IMR-90 (cell line): ENCODE data around the gene NEAT1. TPM values are rescaled to one million over a fixed set of nuclear protein-coding genes. Genes with fewer than 3 reads are reported as not detected.

Source experiments
- ATAC-seq: fragments of 200-7000 bp; cut with Tn5 transposase; 2 replicates; pipeline ENCODE4 v1.9.1; 2020; ENCODE audit warnings: low read depth, mild to moderate bottlenecking, moderate library complexity
- BruUV-seq: library from RNA; stranded (reverse); fragments of 400-500 nt; replicated peaks from 2 replicates; lab custom pipeline; 2021; lab: Mats Ljungman, UMichigan
- CTCF ChIA-PET: fragments of 300-600 bp; formaldehyde crosslinking; extraction: SDS; loops from one replicate; lab custom pipeline; 2021; ENCODE audit warnings: antibody characterized with exemption; lab: Yijun Ruan, JAX
- POLR2A ChIA-PET: fragments of 300-600 bp; sonication (Branson Sonifier 250); formaldehyde crosslinking; loops from one replicate; lab custom pipeline; 2022; ENCODE audit warnings: antibody characterized with exemption; ENCODE audit not compliant: unreplicated experiment; lab: Charles Lee
- DNase-seq: peaks from one replicate; pipeline ENCODE4 v3.0.0; 2013
- H2AFZ ChIP-seq: replicated peaks from 2 replicates; pipeline ENCODE3; 2013; ENCODE audit warnings: low read length, mild to moderate bottlenecking; ENCODE audit not compliant: poor library complexity
- H2AK5ac ChIP-seq: 2 replicates; pipeline ENCODE4 v1.6.1; 2013; ENCODE audit warnings: low read depth, low read length, inconsistent platforms
- H2AK9ac ChIP-seq: replicated peaks from 2 replicates; pipeline ENCODE3; 2013; ENCODE audit warnings: mild to moderate bottlenecking, low read depth, low read length, moderate library complexity; ENCODE audit not compliant: poor library complexity
- H2BK120ac ChIP-seq: 2 replicates; pipeline ENCODE4 v1.6.1; 2013; ENCODE audit warnings: low read depth, low read length, inconsistent platforms
- H2BK15ac ChIP-seq: 3 replicates; pipeline ENCODE4 v1.6.1; 2013; ENCODE audit warnings: low read depth, low read length, inconsistent platforms
- H2BK20ac ChIP-seq: 2 replicates; pipeline ENCODE4 v1.6.1; 2013; ENCODE audit warnings: low read depth, mild to moderate bottlenecking, inconsistent platforms, low read length, moderate library complexity
- H2BK5ac ChIP-seq: 2 replicates; pipeline ENCODE4 v1.6.1; 2013; ENCODE audit warnings: mild to moderate bottlenecking, low read depth, low read length, inconsistent platforms; ENCODE audit not compliant: poor library complexity, severe bottlenecking
- H3K14ac ChIP-seq: replicated peaks from 2 replicates; pipeline ENCODE4 v1.6.1; 2013; ENCODE audit warnings: low read depth, low read length, inconsistent platforms
- H3K18ac ChIP-seq: 2 replicates; pipeline ENCODE4 v1.6.1; 2013; ENCODE audit warnings: low read depth, low read length, control low read depth
- H3K23ac ChIP-seq: 2 replicates; pipeline ENCODE4 v1.6.1; 2013; ENCODE audit warnings: low read depth, low read length, inconsistent platforms
- H3K27ac ChIP-seq: 2 replicates; pipeline ENCODE4 v1.5.1; 2013; ENCODE audit warnings: mild to moderate bottlenecking, control low read depth, low read length; ENCODE audit not compliant: insufficient read depth
- H3K27me3 ChIP-seq: 2 replicates; pipeline ENCODE4 v1.6.1; 2013; ENCODE audit warnings: low read length; ENCODE audit not compliant: control insufficient read depth, insufficient read depth
- H3K36me3 ChIP-seq: 2 replicates; pipeline ENCODE4 v1.6.1; 2013; ENCODE audit warnings: low read length, mixed read lengths; ENCODE audit not compliant: control insufficient read depth, insufficient read depth
- H3K4ac ChIP-seq: 2 replicates; pipeline ENCODE4 v1.6.1; 2013; ENCODE audit warnings: low read depth, low read length, inconsistent platforms
- H3K4me1 ChIP-seq: 2 replicates; pipeline ENCODE4 v1.6.1; 2013; ENCODE audit warnings: low read length, mixed read lengths; ENCODE audit not compliant: control insufficient read depth, insufficient read depth
- H3K4me2 ChIP-seq: 2 replicates; pipeline ENCODE4 v1.6.1; 2013; ENCODE audit warnings: low read depth, mild to moderate bottlenecking, control low read depth, low read length, moderate library complexity
- H3K4me3 ChIP-seq: 2 replicates; pipeline ENCODE4 v1.5.1; 2013; ENCODE audit warnings: low read depth, mild to moderate bottlenecking, control low read depth, low read length, moderate library complexity; ENCODE audit not compliant: insufficient read depth
- H3K56ac ChIP-seq: 2 replicates; pipeline ENCODE4 v1.6.1; 2013; ENCODE audit warnings: low read length, inconsistent platforms; ENCODE audit not compliant: insufficient read depth; ENCODE audit errors: extremely low read depth
- H3K79me1 ChIP-seq, 2 experiments: 2 replicates each; pipeline ENCODE4 v1.6.1; 2013; ENCODE audit warnings: low read length in 2 of 2, inconsistent platforms in 1 of 2, low read depth in 1 of 2
- H3K9ac ChIP-seq: 2 replicates; pipeline ENCODE4 v1.6.1; 2013; ENCODE audit warnings: low read depth, low read length, control low read depth
- H3K9me1 ChIP-seq: 2 replicates; pipeline ENCODE4 v1.6.1; 2013; ENCODE audit warnings: low read length, inconsistent platforms; ENCODE audit not compliant: insufficient read depth
- H3K9me3 ChIP-seq: 2 replicates; pipeline ENCODE4 v1.6.1; 2013; ENCODE audit warnings: low read length; ENCODE audit not compliant: control insufficient read depth, insufficient read depth
- H4K20me1 ChIP-seq: 2 replicates; pipeline ENCODE4 v1.6.1; 2013; ENCODE audit warnings: low read length, inconsistent platforms; ENCODE audit not compliant: insufficient read depth
- H4K5ac ChIP-seq: 2 replicates; pipeline ENCODE4 v1.6.1; 2013; ENCODE audit warnings: mild to moderate bottlenecking, low read depth, low read length, control low read depth
- H4K8ac ChIP-seq, 2 experiments: 2 replicates each; pipeline ENCODE4 v1.6.1; 2013; ENCODE audit warnings: low read depth in 2 of 2, low read length in 2 of 2, control low read depth in 1 of 2, inconsistent platforms in 1 of 2
- H4K91ac ChIP-seq: 2 replicates; pipeline ENCODE4 v1.6.1; 2013; ENCODE audit warnings: low read depth, low read length, inconsistent platforms; ENCODE audit not compliant: insufficient read depth
- MAZ ChIP-seq: IDR thresholded peaks from 2 replicates; pipeline ENCODE4 v1.6.1; 2012; ENCODE audit warnings: low read depth, mild to moderate bottlenecking, low read length, improper control_type of control experiment, moderate library complexity, borderline replicate concordance
- NFE2L2 ChIP-seq: fragments of 150-350 bp; IDR thresholded peaks from 2 replicates; pipeline ENCODE4 v1.6.1; 2016; ENCODE audit warnings: low read depth, mild to moderate bottlenecking, low read length
- WGBS, 2 experiments: methylation state at CpG; one replicate each; pipeline versions ENCODE4 v1.1.5 to v1.1.7; 2013; ENCODE audit warnings: missing lambda C conversion rate in 2 of 2; ENCODE audit not compliant: insufficient read length in 1 of 2; ENCODE audit errors: extremely low coverage in 2 of 2; 5-methylcytosine and 5-hydroxymethylcytosine counted together
- dilution Hi-C: fragments of 300-500 bp; cut with HindIII; formaldehyde crosslinking; loops from one replicate; pipeline ENCODE4 v1.14.3; 2018; ENCODE audit warnings: low sequenced_read_pairs; ENCODE audit not compliant: unreplicated experiment
- in situ Hi-C: fragments of 300-500 bp; cut with MboI; formaldehyde crosslinking; loops from 3 replicates; pipeline ENCODE4 v1.14.3; 2019; ENCODE audit warnings: low sequenced_read_pairs, inconsistent platforms, mixed read lengths
- intact Hi-C: fragments of 100-400 bp; cut with micrococcal nuclease; formaldehyde crosslinking; loops from 2 replicates; pipeline ENCODE4 v1.10.0; 2022
- polyA plus RNA-seq, 3 experiments: library from polyadenylated mRNA; depleted of rRNA; stranded (reverse); fragments of >200 nt; gene quantifications; 2 replicates each; pipeline ENCODE4 v1.2.3, GENCODE V29; 2012; ENCODE audit warnings: low replicate concordance in 1 of 3
- total RNA-seq: library from RNA; depleted of rRNA; stranded (reverse); fragments of >200 nt; gene quantifications from 2 replicates; pipeline ENCODE4 v1.2.3, GENCODE V29; 2012

Gene NEAT1
- total and polyA plus RNA-seq, 2 of the 4 experiments (the other 2 are of a cell fraction), result 30.1 to 114 TPM

DNA sequence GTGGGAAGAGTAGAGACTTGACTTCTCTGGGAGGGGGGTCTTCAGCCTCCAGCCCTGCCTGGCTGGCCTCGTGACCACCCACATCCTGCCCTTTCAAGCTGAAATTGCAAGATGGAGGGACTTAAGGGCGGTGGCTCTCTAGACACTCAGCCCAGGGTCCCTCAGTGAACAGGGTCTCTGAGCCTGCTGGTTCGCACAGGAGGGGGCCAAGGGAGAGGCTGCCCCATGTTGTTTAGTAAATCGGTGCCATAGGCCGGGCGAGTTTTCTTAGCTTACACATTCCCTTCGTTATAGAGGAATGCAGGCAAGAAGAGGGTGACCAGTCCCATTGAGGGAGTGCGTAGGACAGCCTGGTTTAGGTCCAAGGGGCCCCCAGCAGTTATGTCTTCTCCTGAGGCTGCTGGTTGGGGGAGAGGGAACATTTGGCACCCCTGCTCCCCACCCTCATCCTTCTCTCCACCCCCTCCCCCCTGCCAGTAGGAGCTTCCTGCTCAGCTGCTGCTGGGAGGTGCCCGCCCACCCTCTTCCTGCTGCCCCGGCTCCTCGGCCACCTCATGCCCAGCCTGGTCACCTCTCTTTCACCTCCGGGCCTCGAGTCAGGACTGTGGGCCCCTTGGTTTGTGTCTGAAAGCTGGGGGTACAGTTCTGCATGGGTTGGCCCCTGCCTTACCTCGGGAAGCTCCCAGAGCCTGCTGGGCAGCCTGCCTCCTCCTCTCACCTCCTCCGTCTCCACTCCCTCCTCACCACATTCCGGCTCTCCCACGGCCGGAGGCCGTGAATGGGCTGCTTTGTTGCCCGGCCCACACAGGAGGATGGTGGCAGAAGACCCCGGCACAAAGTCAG is 32.3 kb upstream of the NEAT1 start:
- TF ChIP-seq NFE2L2 (no peak), MAZ (peak; percentile 6; the same call in 1 of the 2 replicates)
- CTCF ChIA-PET, result no interaction called here
- dilution Hi-C loops, result no loop called here

More for the DNA sequence above, 32.3 kb upstream of the NEAT1 start:
- Histone ChIP-seq H3K4me3 (no peak overlapping the region), H2BK120ac (peak overlapping the region; percentile 60), H3K9me1 (peaks cover 16% of the 10 kb centered on the region), H2BK20ac (peak overlapping the region; percentile 8; the same call in 1 of the 2 replicates), H2AK5ac (peak overlapping the region; percentile 98), H3K36me3 (peaks cover 29% of the 10 kb centered on the region; the same call in 1 of the 2 replicates), H4K5ac (peak overlapping the region; percentile 61), H3K27me3 (no peaks in the 10 kb centered on the region), H3K9me3 (no peaks in the 10 kb centered on the region), H4K8ac (peak overlapping the region; percentile 18 to 92; a peak in 3 of 4 replicates), H3K23ac (peak overlapping the region; percentile 95), H3K56ac (0 out of 2 replicates have a peak overlapping the region, but pooled peaks have one; percentile 11), H3K4ac (peak overlapping the region; percentile 80), H2AK9ac (peak overlapping the region; percentile 96), H4K91ac (peak overlapping the region; percentile 84), H3K18ac (peak overlapping the region; percentile 45; the same call in 1 of the 2 replicates), H2BK5ac (peak overlapping the region; percentile 41), H3K4me1 (peaks cover 27% of the 10 kb centered on the region), H3K79me1 (peaks cover 25 to 80% of the 10 kb centered on the region in 2 experiments), H2BK15ac (peak overlapping the region; percentile 44; the same call in 2 of the 3 replicates), H4K20me1 (peaks cover 8% of the 10 kb centered on the region; the same call in 1 of the 2 replicates), H3K27ac (peak overlapping the region; percentile 73), H2AFZ (peak overlapping the region; percentile 65), H3K9ac (peak overlapping the region; percentile 10), H3K14ac (peak overlapping the region; percentile 79), H3K4me2 (peak overlapping the region; percentile 60)
- in situ Hi-C loops (no loop called here), intact Hi-C loops (no loop called here)
- BruUV-seq, result no TSS peak
- no peak for DNase-seq
- WGBS, 2 experiments, result no CpG with 5 or more reads among the region's 21 CpGs
- POLR2A ChIA-PET, result interaction anchor here (0.6 to 1.5 kb wide), 3 partner anchors 19 to 119 kb away, joined by 7 to 18 read pairs (median 9); no protein-coding TSS in a partner anchor
- peak; percentile 28 for ATAC-seq
